ENCODE measurements around the gene CDC42BPG.
"Not testable (repeated sequence)": the region's sequence is repeated elsewhere in the genome, so short reads cannot be mapped to it uniquely, and the experiment has no call there.

CDC42BPG gene

GRCh38 chr11:64848214-64848825 is 3.9 kb upstream of the CDC42BPG start:
- TF ChIP-seq CTCF (conservative IDR thresholded peaks at IDR 0.05; ENCODE audit: low read depth) = no peak
- H3K27ac ChIP-seq = peak overlapping the region; percentile 99
- DNase-seq (ENCODE audit: low spot score) = no peak
- CTCF ChIA-PET = interaction anchor here (0.5 to 5.5 kb wide), 11 partner anchors 21 to 231 kb away, joined by 3 to 62 read pairs (median 4); partner anchors contain the start of gene EHD1
- POLR2A ChIA-PET (ENCODE audit: low non-redundant PET) = interaction anchor here (0.7 to 2.1 kb wide), 2 partner anchors 15 to 29 kb away, joined by 3 to 6 read pairs; no protein-coding TSS in a partner anchor

DNA sequence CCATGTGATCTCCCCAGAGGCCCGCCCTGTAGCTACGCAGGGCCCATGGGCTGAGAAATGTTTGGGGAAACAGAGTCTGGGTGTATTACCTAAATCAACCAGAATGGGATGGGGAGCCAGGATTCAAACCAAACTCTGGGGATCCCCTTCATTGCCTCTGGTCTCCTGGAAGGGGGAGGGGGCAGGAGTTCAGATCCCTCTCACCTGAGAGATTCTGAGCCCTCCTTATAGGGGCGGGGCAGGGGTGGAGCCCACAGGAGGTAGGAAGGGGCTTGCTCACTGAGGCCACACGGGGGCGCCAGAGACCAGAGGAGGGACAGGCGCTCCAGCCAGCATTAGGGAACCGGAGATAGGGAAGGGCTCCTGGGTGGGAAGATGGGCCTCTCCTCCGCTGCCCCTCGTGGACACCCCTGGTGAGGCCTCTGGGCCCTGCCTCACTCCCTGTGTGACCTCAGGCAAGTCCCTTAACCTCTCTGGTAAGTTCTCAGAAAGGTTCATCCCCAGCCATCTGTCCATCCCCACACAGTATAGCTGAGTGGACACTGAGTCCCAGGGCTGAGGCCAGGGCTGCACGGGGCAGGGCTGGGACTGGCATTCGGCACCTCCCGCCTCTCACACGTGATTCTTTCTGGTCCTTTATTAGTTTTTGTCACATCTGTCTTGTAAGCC is 2.7 kb upstream of the CDC42BPG start:
- peak; percentile 93 for TF ChIP-seq CTCF (conservative IDR thresholded peaks at IDR 0.05; ENCODE audit: low read depth)
- ChIA-PET POLR2A (ENCODE audit: low non-redundant PET) (interaction anchor here (0.6 to 2.1 kb wide), 3 partner anchors 30 to 660 kb away, joined by 3 to 6 read pairs (median 4); partner anchors contain the start of gene ARL2), CTCF (interaction anchor here (0.6 to 5.5 kb wide), 18 partner anchors 9 to 263 kb away, joined by 3 to 62 read pairs (median 4); partner anchors contain the start of genes ARL2, BATF2 and EHD1)
- H3K27ac ChIP-seq = peak overlapping the region; percentile 99
- peak; percentile 89 for DNase-seq (ENCODE audit: low spot score)

DNA sequence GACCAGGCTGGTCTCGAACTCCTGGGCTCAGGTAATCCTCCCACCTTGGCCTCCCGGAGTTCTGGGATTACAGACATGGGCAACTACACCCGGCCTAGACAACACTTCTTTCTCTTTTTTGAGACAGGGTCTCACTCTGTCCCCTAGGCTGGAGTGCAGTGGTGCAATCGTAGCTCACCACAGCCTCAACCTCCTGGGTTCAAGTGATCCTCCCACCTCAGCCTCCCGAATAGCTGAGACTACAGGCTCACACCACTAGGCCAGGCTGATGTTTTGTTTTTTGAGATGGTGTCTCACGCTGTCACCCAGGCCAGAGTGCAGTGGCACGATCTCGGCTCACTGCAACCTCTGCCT is 1.3 kb upstream of the CDC42BPG start:
- H3K27ac ChIP-seq = peak overlapping the region; percentile 99
- not testable (repeated sequence) for DNase-seq (ENCODE audit: low spot score)
- CTCF ChIA-PET = interaction anchor here (0.7 to 5.5 kb wide), 3 partner anchors 32 to 1614 kb away, joined by 3 to 39 read pairs (median 4); no protein-coding TSS in a partner anchor
- POLR2A ChIA-PET (ENCODE audit: low non-redundant PET) = interaction anchor here (0.6 to 1.3 kb wide), 2 partner anchors 66 to 256 kb away, joined by 3 read pairs; no protein-coding TSS in a partner anchor

DNA sequence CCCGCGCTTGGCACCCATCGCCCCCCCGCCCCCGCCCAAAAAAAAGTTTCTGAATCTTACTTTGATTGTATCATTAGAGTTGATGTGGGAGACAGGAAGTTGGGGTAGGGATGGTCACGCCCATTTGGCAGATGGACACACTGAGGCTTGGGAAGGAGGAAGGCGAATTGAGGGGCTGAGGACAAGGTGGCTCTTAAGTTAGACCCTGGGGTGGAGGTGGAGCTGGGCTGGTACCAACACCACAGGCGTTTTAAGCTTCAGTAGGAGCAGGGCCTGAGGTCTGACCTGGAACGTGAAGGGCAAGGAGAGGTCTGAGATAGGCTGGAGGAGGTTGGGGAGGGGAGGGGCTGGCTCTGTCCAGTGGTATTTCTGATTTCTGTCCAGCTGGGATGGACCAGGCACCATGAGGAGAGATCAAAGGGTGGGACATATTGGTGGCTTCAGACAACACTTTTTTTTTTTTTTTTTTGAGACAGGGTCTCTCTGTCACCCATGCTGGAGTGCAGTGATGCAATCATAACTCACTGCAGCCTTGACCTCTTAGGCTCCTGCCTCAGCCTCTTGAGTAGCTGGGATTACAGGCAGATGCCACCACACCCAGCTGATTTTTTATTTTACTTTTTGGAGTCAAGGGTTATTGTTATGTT is 799 bp upstream of the CDC42BPG start:
- ChIA-PET POLR2A (ENCODE audit: low non-redundant PET) (interaction anchor here (0.6 to 1.3 kb wide), 2 partner anchors 66 to 257 kb away, joined by 3 read pairs; no protein-coding TSS in a partner anchor), CTCF (interaction anchor here (0.7 to 5.5 kb wide), 4 partner anchors 33 to 1614 kb away, joined by 3 to 39 read pairs (median 8); partner anchors contain the start of gene ARL2)
- TF ChIP-seq CTCF (conservative IDR thresholded peaks at IDR 0.05; ENCODE audit: low read depth) = no peak
- peak overlapping the region; percentile 99 for H3K27ac ChIP-seq
- DNase-seq (ENCODE audit: low spot score) = no peak

DNA sequence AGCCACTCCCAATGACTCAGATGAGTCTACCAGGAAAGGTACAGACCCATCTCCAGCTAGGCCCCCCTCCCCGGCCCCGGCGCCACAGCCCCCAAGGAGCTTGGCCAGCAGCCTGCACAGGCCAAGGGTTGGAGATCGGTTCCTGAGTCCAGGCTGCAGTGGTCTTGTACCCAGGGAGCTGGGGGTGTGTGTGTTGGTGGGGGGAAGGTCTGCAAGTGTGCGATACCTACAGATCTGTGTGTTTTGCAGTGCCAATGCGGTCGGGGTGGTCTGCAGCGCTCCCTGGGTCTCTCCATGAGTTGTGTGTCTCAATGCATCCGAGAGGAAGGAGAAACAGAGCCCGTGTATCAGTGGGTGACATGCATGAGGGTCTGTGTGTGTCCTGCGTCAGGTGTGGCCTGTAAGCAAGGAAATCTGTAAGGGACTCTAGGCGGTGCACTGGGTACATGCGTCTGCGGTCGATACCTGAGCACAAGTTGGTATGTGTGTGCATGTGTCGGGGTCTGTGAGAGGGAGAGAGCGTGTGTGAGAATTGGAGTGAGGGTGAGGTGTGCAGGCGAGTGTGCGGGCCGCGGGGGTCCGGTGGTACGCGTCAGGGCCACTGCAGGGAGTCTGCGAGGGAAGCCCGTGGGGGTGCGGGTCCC is 645 bp downstream of the CDC42BPG start:
- no peak for TF ChIP-seq CTCF (conservative IDR thresholded peaks at IDR 0.05; ENCODE audit: low read depth)
- peak; percentile 25 for DNase-seq (ENCODE audit: low spot score)
- H3K27ac ChIP-seq = peak overlapping the region; percentile 99
- ChIA-PET CTCF (interaction anchor here (0.6 to 2.5 kb wide), 9 partner anchors 25 to 346 kb away, joined by 3 to 13 read pairs (median 3); partner anchors contain the start of genes ARL2 and PYGM), POLR2A (ENCODE audit: low non-redundant PET) (interaction anchor here (0.6 to 0.7 kb wide), 2 partner anchors 57 to 170 kb away, joined by 3 read pairs; partner anchors contain the start of gene ARL2)

DNA sequence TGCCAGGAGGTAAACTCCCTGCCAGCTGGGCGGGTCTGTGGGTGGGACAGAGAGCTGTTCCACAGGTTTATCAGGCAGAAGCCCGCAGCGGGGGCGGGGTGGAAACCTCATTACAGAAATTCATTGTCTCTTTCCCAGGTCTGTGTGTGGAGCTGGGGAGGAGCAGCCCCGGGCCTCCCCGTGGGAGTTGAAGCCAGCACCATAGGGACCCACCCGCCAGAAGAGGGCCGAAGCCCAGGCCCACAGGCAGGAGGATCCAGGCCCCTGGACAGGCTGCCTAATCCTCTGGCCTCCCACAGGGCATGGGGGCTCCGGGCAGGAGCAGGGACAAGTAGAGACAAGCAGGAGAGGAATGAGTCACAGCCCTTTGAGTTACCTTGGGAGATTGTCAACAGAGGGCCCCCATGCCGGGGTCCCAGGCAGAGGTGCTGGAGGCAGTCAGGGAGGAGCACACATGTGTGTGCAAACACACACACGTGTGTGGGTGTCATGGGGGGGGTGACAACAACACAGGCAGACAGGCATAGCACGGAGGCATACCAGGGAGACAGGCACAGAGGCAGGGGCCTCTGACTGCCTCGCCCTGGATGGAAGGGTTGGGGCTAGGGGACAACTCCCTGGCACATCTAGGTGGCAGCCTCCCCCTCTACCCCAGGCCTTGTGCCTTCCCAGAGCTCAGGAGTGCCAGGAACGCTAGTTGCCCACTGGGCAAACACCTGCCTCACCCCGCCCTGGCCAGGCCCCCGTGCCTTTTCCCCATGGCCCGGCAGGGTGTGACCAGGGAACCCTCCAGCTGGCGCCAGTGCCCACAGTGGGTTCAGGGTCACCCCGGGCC is 1.4 kb downstream of the CDC42BPG start:
- ChIA-PET POLR2A (ENCODE audit: low non-redundant PET) (interaction anchor here (0.6 to 0.7 kb wide), 2 partner anchors 23 to 171 kb away, joined by 3 to 6 read pairs; partner anchors contain the start of gene ARL2), CTCF (interaction anchor here (0.7 to 2.5 kb wide), 9 partner anchors 25 to 267 kb away, joined by 3 to 13 read pairs (median 3); partner anchors contain the start of genes ARL2 and PYGM)
- peak overlapping the region; percentile 99 for H3K27ac ChIP-seq
- no peak for TF ChIP-seq CTCF (conservative IDR thresholded peaks at IDR 0.05; ENCODE audit: low read depth)
- peak; percentile 94 for DNase-seq (ENCODE audit: low spot score)
